M059J (cell line): ENCODE data around the gene ZNRF1. TPM values are rescaled to one million over a fixed set of nuclear protein-coding genes. Genes with fewer than 3 reads are reported as not detected.

Experiments used
- DNase-seq: peaks from one replicate; pipeline ENCODE4 v3.0.0-alpha.2; 2012; ENCODE audit warnings: low read depth
- total RNA-seq: library from RNA; depleted of rRNA; stranded (reverse); fragments of >200 nt; shearing (Covaris generic); gene quantifications from 2 replicates; pipeline ENCODE4 v1.2.3, GENCODE V29; 2014

The ZNRF1 gene
- total RNA-seq, 1 experiment from 2014 or later: 19.3 TPM

GRCh38 chr16:75026239-75026891 is 27.5 kb downstream of the ZNRF1 start:
- DNase-seq: peak; percentile 90

DNA sequence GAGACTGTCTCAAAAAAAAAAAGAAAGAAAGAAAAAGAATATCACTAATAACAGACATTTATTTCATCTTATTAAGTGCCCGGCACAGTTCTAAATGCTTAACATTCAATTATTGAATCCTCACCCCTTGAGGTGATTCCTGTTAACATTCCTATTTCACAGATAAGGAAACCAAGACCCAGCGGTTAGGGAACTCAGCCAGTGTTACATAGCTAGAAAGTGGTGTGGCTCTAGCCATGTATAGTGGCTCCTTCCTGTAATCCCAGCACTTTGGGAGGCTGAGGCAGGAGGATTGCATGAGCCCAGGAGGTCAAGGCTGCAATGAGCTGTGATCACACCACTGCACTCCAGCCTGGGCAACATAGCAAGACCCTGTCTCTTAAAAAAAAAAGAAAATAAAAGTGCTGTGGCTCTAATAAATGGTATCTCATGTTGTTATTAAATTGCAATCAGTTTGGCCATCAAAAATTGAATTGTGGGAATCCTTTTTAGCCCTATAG is 28.1 kb downstream of the ZNRF1 start:
- no peak for DNase-seq

DNA sequence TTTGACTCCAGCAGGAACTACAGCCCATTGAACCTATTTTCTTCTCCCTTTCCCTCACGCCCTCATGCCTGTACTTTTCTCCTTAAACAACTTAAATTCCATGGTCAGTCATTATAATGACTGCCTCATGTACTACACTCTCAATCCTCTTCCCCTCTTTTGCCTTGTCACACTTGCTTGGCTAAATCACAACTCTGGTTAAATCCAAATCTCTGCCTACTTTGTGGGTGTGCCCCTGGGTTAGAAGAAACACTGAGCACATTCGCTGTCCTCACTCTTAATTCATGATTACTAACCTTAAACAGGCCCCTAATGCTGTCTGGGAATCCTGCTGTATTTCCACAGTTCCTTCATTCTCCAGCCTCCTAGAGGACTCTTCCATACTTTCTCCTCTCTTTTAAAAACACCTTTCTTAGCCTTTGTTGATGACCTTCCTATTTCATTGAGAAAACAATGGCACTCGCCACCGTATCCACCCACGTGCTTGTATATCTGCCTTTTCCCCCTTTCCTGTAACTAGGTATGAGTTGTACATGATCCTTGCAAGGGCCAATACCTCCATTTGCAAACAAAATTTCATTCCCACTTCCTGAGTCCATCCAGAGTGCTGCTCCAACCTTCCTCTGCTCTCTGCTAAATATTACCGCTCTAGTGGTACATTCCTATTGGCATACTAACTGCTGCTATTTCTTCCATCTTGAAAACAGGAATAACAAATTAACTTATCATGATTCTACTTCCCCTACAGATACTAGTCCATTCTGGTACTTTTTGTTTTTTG is 28.9 kb downstream of the ZNRF1 start:
- DNase-seq: peak; percentile 37

GRCh38 chr16:75028544-75029135 is 29.8 kb downstream of the ZNRF1 start:
- no peak for DNase-seq

- peak; percentile 81 for DNase-seq
Observed at GRCh38 chr16:75029854-75030253, 31.0 kb downstream of the ZNRF1 start.

- DNase-seq: no peak
Observed at GRCh38 chr16:75032655-75033054, 33.8 kb downstream of the ZNRF1 start.

DNA sequence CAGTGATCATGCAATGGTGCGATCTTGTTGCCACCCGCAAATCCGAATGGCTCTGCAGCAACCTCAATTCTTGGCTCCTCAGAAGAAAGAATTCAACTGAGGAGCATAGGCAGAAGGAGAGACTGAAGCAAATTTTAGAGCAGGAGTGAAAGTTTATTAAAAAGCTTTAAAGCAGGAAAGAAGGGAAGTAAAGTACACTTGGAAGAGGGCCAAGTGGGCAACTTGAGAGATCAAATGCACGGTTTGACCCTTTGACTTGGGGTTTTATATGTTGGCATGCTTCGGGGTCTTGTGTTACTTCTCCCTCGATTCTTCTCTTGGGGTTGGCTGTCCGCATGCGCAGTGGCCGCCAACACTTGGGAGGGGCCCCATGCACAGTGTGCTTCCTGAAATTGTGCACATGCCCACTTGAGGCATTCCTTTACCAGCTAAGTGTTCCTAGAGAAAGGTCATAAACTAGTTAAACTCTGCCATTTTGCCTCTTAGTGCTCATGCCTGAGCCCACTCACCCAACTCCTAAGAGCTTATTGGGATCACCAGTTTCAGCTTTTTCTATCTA is 36.7 kb downstream of the ZNRF1 start:
- DNase-seq: no peak

DNA sequence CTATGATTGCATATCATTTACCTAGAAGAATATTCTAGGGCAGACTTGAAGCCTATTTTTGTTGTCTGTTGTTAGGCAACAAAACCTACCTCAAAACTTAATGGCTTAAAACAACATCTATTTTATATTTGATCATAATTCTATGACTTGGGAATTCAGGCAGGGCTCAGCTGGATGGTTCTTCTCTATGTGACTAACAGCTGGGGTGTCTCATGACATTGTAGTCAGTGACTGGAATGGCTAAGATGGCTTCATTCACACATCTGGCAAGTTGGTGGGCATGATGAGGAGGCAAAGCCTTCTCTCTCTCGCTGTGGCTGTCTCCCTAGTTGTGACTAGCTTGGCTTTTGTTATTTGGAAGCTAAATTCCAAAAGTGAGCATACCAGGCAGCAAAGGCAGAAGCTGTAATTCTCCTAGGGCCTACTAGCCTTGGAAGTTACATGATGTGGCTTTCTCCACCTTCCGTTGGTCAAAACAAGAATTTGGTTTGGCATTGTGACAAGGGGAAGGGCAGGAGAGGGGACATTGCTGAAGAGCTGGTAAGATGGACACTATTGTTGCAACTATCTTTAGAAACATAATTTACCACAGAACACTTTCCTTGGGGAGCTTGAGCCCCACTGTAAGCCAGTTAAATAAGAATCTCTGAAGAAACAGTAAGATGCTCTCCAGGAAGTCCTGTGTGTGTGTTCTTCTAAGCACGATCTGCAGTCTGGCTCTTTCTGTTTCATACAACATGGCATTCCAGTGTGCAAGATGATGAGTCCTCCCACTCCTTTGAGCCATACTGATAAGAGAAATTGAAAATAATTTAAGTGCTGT is 39.4 kb downstream of the ZNRF1 start:
- DNase-seq: peak; percentile 68

DNA sequence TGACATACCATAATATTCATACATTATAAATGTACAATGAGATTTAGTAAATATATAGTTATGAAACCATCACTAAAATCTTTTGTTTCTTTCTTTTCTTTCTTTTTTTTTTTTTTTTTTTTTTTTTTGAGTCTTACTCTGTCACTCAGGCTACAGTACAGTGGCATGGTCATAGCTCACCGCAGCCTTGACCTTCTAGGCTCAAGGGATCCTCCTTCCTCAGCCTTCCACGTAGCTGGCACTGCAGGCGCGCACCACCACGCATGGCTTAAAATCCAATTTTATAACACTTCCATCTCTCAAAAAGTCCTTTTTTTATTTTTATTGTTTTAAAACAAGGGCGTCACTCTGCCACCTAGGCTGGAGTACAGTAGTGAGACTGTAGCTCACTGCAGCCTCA is 41.1 kb downstream of the ZNRF1 start:
- DNase-seq: no peak

DNA sequence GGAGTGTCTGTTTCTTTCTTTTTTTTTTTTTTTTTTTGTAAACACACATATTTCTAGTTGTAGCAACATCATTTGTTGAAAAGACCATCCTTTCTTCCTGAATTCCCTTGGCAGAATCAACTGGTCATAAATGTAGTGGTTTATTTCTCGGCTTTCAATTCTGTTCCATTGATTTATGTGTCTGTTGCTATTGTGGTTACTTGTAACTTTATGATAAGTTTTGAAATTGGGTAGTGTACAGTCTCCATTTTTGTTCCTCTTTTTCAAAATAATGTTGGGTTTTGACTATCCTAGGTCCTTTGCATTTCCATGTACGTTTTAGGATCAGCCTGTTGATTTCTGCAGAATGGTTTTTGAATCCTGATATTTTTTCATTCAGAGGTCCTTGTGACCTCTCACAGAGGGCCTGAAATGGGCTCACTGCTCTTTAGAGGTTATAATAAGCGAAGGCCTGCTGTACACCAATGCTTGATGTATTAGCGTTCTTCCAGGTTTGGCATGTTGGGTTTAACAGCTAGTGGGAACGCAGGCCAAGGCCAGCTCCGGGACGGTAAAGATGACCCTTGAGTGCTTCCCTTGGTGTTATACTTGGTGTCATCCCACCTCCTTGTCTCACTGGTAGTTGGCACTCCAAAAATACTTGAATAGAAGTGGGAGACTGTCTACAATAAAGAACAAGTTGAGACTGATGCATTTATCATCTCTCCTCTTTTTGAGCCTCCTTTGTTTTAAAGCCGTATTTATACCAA is 43.8 kb downstream of the ZNRF1 start:
- DNase-seq: no peak

- no peak for DNase-seq
Observed at GRCh38 chr16:75043175-75043895, 44.5 kb downstream of the ZNRF1 start.

- peak; percentile 61 for DNase-seq
Observed at GRCh38 chr16:75044800-75045361, 46.1 kb downstream of the ZNRF1 start.

DNA sequence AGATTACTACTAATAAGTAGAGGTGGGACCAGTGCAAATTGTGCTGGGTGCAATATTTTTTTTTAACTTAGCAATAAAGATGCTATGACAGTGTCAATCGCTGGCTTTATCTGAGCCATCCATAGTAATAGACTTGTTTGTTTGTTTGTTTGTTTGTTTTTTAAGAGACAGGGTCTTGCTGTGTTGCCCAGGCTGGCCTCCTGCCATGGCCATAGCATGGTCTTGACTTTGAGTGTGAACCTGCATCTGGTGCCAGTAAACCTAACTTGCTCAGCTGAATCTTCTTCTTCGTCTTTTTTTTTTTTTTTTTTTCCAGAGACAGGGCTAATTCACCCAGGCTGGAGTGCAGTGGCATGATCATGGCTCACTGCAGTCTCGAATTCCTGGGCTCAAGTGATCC is 46.6 kb downstream of the ZNRF1 start:
- DNase-seq: no peak

DNA sequence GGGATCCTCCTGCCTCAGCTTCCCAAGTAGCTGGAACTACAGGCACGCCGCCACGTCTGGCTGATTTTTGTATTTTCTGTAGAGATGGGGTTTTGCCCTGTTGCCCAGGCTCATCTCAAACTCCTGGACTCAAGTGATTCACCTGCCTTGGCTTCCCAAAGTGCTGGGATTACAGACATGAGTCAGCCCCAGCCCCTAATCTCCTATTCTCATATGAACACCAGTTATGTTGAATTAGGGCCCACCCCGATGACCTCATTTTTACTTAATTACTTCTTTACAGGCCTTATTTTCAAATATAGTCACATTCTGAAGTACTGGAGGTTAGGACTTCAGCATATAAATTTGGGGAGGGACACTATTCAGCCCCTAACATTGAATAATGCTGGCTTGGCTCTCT is 49.2 kb downstream of the ZNRF1 start:
- DNase-seq: peak; percentile 53

GRCh38 chr16:75048530-75048929 is 49.7 kb downstream of the ZNRF1 start:
- DNase-seq: no peak

GRCh38 chr16:75052481-75053202 is 53.8 kb downstream of the ZNRF1 start:
- no peak for DNase-seq

DNA sequence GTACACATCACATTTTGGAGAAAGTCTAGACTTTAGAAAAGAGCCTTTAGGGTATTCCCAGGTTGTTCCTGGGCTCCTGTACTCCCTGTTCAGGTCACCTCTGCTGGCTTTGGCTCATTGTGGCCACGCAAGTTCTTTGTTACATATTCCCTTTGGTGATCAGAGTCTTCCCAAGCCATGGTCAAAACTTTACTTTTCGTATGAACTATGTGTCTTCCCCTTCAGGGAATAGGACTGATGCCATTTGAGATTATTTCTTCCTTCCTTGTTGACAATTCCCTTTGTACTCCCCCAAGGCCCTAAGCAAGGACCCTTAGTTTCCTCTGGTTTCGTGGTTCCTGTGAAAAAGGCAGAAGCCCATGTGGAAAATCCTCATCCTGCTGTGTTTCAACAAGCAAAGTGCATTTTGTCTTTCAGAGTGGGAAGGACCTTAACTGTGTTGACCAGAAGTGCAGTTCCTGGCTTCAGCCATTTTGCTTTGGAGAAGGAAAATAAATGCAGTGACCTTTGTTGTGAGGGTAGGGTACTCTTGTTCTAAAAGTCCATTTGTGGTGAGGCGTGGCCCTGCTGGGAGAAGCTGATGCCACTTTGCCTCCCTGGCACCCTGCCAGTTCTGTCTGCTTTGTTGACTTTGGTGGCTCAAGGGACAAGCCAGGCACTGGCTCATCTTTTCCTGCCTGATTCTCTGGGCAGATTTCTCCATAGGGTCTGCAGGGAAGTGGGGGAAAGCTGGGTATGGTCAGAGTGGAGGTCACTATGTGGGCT is 55.1 kb downstream of the ZNRF1 start:
- DNase-seq: peak; percentile 40

DNA sequence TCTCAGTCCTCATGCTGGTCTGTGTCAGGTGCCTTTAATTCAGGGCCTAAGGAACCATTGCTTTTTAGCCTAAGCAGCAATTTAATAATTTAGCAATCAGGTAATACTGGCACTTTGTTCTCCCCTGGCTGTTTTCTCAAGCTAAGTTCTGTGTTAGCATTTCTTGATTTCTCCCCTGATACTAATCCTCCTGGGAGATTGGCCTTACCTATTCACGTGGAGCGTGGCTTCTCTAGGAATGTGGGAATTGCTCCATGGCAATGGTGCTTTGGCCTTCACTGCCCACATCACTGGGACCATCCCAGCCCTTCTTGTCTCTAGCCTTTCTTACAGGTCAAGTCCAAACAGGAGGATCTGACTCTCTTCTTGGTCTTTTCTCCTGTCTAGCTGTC is 55.7 kb downstream of the ZNRF1 start:
- DNase-seq: no peak
